MM.1S (cell line): ENCODE results near the gene RUNX1.

ENCODE experiments used
- CTCF ChIP-seq: fragments of 300-600 bp; sonication (generic); IDR thresholded peaks from 2 replicates; pipeline ENCODE4 v1.5.1; 2016; ENCODE audit warnings: antibody characterized with exemption, low read length, mixed read lengths
- EZH2phosphoT487 ChIP-seq: fragments of 300-600 bp; sonication (generic); IDR thresholded peaks from 2 replicates; pipeline ENCODE4 v1.6.1; 2018; ENCODE audit warnings: antibody characterized with exemption, low read length

DNA sequence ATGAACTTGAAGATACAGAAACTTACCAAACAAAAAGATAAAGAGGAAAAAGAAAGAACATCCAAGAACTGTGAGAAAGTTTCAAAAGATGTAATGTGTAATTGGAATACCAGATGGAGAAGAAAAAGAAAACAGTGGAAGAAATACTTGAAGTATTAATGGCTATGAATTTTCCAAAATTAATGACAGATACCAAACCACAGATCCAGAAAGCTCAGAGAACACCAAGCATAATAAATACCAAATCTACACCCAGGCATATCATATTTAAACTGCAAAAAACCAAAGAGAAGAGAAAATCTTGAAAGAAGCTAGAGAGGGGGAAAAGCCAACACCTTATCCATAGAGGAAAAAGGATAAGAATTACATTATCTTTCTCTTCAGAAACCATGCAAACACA is 243.9 kb downstream of the RUNX1 start:
- TF ChIP-seq EZH2phosphoT487, result no peak
- no peak for TF ChIP-seq CTCF
